ENCODE measurements around the gene CNTN5. TPM values are rescaled to one million over a fixed set of nuclear protein-coding genes. Genes with fewer than 3 reads are reported as not detected.

CNTN5 gene
- total and polyA plus RNA-seq, 2 donors (not counting 1 experiment from before 2014, with no cell fraction given): 0.17 TPM; not detected in 1

GRCh38 chr11:99884750-99885149 is 864.0 kb downstream of the CNTN5 start:
- TF ChIP-seq CTCF (conservative IDR thresholded peaks at IDR 0.05 in 1 of 2, IDR thresholded peaks at IDR 0.05 in 1 of 2; ENCODE audit: low read depth in 1 of 2, low read length in 2 of 2) (no peak), EZH2 (IDR thresholded peaks at IDR 0.05; ENCODE audit: low read length, missing control alignments) (no peak)
- no peaks in the 10 kb centered on the region for H4K20me1 ChIP-seq (ENCODE audit: control insufficient read depth, extremely low read depth, insufficient read depth, low read length)

GRCh38 chr11:99887481-99887880 is 866.7 kb downstream of the CNTN5 start:
- no peak overlapping the region for H2AFZ ChIP-seq (ENCODE audit: low read length)
- no peak overlapping the region for H3K4me3 ChIP-seq (replicated peaks in 1 of 4; ENCODE audit: control extremely low read depth in 1 of 4, insufficient read depth in 1 of 4, low read depth in 3 of 4, low read length in 4 of 4)
- H3K27me3 ChIP-seq (ENCODE audit: control insufficient read depth, insufficient read depth, low read length): no peaks in the 10 kb centered on the region
- no peaks in the 10 kb centered on the region for H3K36me3 ChIP-seq (ENCODE audit: control insufficient read depth, insufficient read depth, low read length)
- no peaks in the 10 kb centered on the region for H3K9me3 ChIP-seq (ENCODE audit: control insufficient read depth, insufficient read depth, low read depth, low read length)
- H3K9ac ChIP-seq (ENCODE audit: insufficient read depth, low read length): no peak overlapping the region
- H3K79me2 ChIP-seq (ENCODE audit: control insufficient read depth, insufficient read depth, low read length): no peaks in the 10 kb centered on the region
- no peak for DNase-seq (ENCODE audit: low read depth in 2 of 2)
- H3K4me1 ChIP-seq (ENCODE audit: control insufficient read depth, extremely low read depth, insufficient read depth, low read length): no peaks in the 10 kb centered on the region
- no peak overlapping the region for H3K27ac ChIP-seq (ENCODE audit: insufficient read depth, low read length)
- H3K4me2 ChIP-seq (ENCODE audit: extremely low read depth, insufficient read depth, low read length): no peak overlapping the region
- TF ChIP-seq EZH2 (IDR thresholded peaks at IDR 0.05; ENCODE audit: low read length, missing control alignments) (no peak), CTCF (conservative IDR thresholded peaks at IDR 0.05 in 1 of 2, IDR thresholded peaks at IDR 0.05 in 1 of 2; ENCODE audit: low read depth in 1 of 2, low read length in 2 of 2) (no peak)
- no peaks in the 10 kb centered on the region for H4K20me1 ChIP-seq (ENCODE audit: control insufficient read depth, extremely low read depth, insufficient read depth, low read length)

More at GRCh38 chr11:99884750-99885149, 864.0 kb downstream of the CNTN5 start:
- Histone ChIP-seq H3K4me3 (replicated peaks in 1 of 4; ENCODE audit: control extremely low read depth in 1 of 4, insufficient read depth in 1 of 4, low read depth in 3 of 4, low read length in 4 of 4) (no peak overlapping the region), H3K9me3 (ENCODE audit: control insufficient read depth, insufficient read depth, low read depth, low read length) (no peaks in the 10 kb centered on the region), H3K9ac (ENCODE audit: insufficient read depth, low read length) (no peak overlapping the region), H3K4me1 (ENCODE audit: control insufficient read depth, extremely low read depth, insufficient read depth, low read length) (no peaks in the 10 kb centered on the region), H2AFZ (ENCODE audit: low read length) (no peak overlapping the region), H3K79me2 (ENCODE audit: control insufficient read depth, insufficient read depth, low read length) (no peaks in the 10 kb centered on the region), H3K27ac (ENCODE audit: insufficient read depth, low read length) (no peak overlapping the region), H3K27me3 (ENCODE audit: control insufficient read depth, insufficient read depth, low read length) (no peaks in the 10 kb centered on the region), H3K4me2 (ENCODE audit: extremely low read depth, insufficient read depth, low read length) (no peak overlapping the region), H3K36me3 (ENCODE audit: control insufficient read depth, insufficient read depth, low read length) (no peaks in the 10 kb centered on the region)
- DNase-seq (ENCODE audit: low read depth in 2 of 2): no peak

GRCh38 chr11:99893811-99894210 is 873.1 kb downstream of the CNTN5 start:
- H4K20me1 ChIP-seq (ENCODE audit: control insufficient read depth, extremely low read depth, insufficient read depth, low read length): no peaks in the 10 kb centered on the region
- DNase-seq (ENCODE audit: low read depth in 2 of 2): no peak
- H2AFZ ChIP-seq (ENCODE audit: low read length): no peak overlapping the region
- no peaks in the 10 kb centered on the region for H3K27me3 ChIP-seq (ENCODE audit: control insufficient read depth, insufficient read depth, low read length)
- H3K4me1 ChIP-seq (ENCODE audit: control insufficient read depth, extremely low read depth, insufficient read depth, low read length): no peaks in the 10 kb centered on the region
- no peak overlapping the region for H3K4me3 ChIP-seq (replicated peaks in 1 of 4; ENCODE audit: control extremely low read depth in 1 of 4, insufficient read depth in 1 of 4, low read depth in 3 of 4, low read length in 4 of 4)
- no peaks in the 10 kb centered on the region for H3K9me3 ChIP-seq (ENCODE audit: control insufficient read depth, insufficient read depth, low read depth, low read length)
- H3K36me3 ChIP-seq (ENCODE audit: control insufficient read depth, insufficient read depth, low read length): no peaks in the 10 kb centered on the region
- no peak overlapping the region for H3K4me2 ChIP-seq (ENCODE audit: extremely low read depth, insufficient read depth, low read length)
- no peak overlapping the region for H3K27ac ChIP-seq (ENCODE audit: insufficient read depth, low read length)
- no peak overlapping the region for H3K9ac ChIP-seq (ENCODE audit: insufficient read depth, low read length)
- TF ChIP-seq CTCF (conservative IDR thresholded peaks at IDR 0.05 in 1 of 2, IDR thresholded peaks at IDR 0.05 in 1 of 2; ENCODE audit: low read depth in 1 of 2, low read length in 2 of 2): no peak
- no peak for TF ChIP-seq EZH2 (IDR thresholded peaks at IDR 0.05; ENCODE audit: low read length, missing control alignments)
- no peaks in the 10 kb centered on the region for H3K79me2 ChIP-seq (ENCODE audit: control insufficient read depth, insufficient read depth, low read length)
